ENCODE results near the gene NEK9. TPM values are rescaled to one million over a fixed set of nuclear protein-coding genes. Genes with fewer than 3 reads are reported as not detected.

The NEK9 gene
- total and polyA plus RNA-seq, 12 donors = 26.9 to 138 (median 110) TPM

DNA sequence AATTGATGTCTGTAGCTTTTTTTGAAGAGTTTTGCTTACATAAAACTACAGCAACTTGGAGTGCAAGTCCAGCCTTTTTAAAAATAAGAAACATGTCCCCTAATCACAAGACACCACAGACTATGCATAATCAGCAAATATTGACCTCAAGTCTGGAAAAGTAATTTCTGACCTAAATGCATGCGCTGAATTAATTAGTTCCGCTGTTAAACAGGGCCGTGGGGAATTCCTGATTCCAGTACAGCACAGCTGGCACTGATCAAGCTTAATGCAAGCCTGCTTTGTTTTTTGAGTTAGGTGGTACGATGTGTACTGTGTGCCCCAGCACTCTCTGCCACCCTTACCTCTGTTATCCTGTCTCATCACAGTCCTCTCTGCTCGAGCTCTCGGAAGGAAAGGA is 84.8 kb downstream of the NEK9 start:
- Histone ChIP-seq H3K4me1 (peaks cover 0 to 39% (median 19%) of the 10 kb centered on the region in 9 donors), H3K4me3 (no peak overlapping the region), H3K27ac (no peak overlapping the region), H3K36me3 (peaks cover 0 to 74% (median 9%) of the 10 kb centered on the region in 9 donors), H3K27me3 (no peaks in the 10 kb centered on the region), H3K9me3 (no peaks in the 10 kb centered on the region)
- ATAC-seq (no peak), DNase-seq (no peak)
- TF ChIP-seq, protein P1, sequence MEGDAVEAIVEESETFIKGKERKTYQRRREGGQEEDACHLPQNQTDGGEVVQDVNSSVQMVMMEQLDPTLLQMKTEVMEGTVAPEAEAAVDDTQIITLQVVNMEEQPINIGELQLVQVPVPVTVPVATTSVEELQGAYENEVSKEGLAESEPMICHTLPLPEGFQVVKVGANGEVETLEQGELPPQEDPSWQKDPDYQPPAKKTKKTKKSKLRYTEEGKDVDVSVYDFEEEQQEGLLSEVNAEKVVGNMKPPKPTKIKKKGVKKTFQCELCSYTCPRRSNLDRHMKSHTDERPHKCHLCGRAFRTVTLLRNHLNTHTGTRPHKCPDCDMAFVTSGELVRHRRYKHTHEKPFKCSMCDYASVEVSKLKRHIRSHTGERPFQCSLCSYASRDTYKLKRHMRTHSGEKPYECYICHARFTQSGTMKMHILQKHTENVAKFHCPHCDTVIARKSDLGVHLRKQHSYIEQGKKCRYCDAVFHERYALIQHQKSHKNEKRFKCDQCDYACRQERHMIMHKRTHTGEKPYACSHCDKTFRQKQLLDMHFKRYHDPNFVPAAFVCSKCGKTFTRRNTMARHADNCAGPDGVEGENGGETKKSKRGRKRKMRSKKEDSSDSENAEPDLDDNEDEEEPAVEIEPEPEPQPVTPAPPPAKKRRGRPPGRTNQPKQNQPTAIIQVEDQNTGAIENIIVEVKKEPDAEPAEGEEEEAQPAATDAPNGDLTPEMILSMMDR (IDR thresholded peaks at IDR 0.05) = no peak
- WGBS, 2 donors = 62 to 70% methylated on average over 6 of the region's 6 CpGs
- intact Hi-C loops (cut with DNase I) = no loop called here

DNA sequence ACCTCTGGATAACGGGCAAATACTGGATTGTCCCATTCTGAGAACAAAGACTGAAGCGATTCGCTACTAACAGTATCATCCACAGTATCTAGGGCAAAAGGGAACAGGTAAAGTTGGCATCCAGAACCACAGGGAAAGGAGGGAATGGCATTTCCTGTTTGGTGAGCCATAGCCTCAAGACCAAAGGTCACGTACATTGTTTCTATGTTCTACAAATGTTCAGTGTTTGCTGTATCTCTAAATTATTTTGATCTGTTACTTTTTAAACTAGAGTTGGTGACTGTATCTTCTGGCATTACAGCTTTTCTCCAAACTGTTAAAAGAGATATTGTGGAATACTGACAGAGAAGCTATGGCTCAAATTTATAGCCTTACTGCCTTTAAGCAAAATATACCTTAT is 85.2 kb downstream of the NEK9 start:
- Histone ChIP-seq H3K27me3 (no peaks in the 10 kb centered on the region), H3K9me3 (no peaks in the 10 kb centered on the region), H3K4me3 (no peak overlapping the region), H3K4me1 (peaks cover 0 to 37% (median 19%) of the 10 kb centered on the region in 9 donors), H3K36me3 (peaks cover 0 to 78% (median 9%) of the 10 kb centered on the region in 9 donors), H3K27ac (no peak overlapping the region)
- DNase-seq (no peak), ATAC-seq (no peak)
- 92 to 93% methylated on average over 4 of the region's 4 CpGs for WGBS, 2 donors
- TF ChIP-seq, protein P1 (IDR thresholded peaks at IDR 0.05) = no peak
- intact Hi-C loops (cut with DNase I) = no loop called here

DNA sequence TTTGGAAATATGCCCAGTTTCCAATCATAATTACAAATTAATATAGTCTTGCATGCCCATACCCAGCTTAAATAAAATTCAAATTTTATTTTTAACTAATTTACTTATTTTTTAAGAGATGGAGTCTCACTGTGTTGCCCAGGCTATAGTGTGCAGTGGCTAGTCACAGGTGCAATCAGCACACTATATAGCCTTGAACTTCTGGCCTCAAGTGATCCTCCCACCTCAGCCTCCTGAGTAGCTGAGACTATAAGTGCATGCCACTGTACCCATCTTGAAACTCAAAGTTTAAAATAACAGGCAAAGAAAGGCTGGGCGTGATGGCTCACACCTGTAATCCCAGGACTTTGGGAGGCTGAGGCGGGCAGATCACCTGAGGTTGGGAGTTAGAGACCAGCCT is 85.9 kb downstream of the NEK9 start:
- Histone ChIP-seq H3K4me1 (peaks cover 0 to 30% (median 18%) of the 10 kb centered on the region in 9 donors), H3K36me3 (peaks cover 0 to 85% (median 9%) of the 10 kb centered on the region in 9 donors), H3K9me3 (no peaks in the 10 kb centered on the region), H3K27ac (no peak overlapping the region), H3K4me3 (no peak overlapping the region), H3K27me3 (no peaks in the 10 kb centered on the region)
- WGBS, 2 donors = 96 to 100% methylated on average over 2 of the region's 2 CpGs
- TF ChIP-seq, protein P1 (IDR thresholded peaks at IDR 0.05) = no peak
- DNase-seq = no peak
- no peak for ATAC-seq
- intact Hi-C loops (cut with DNase I) = no loop called here

DNA sequence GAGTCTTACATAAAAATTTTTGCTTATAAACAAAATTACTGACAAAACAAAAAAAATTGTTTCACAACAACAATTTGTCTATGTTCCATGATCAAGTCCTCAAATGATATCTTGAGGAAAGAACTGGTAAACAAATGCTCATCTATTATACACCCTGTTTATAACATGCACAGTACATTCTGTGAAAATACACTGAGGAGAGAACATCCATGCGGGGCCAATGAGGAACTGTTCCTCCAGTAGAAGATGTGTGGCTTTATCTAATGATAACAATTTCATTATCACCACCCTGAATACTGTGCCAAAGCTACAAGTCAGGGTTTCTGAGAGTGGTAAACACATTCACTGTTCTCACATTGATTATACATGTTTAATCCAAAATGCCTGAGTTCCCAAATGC is 86.3 kb downstream of the NEK9 start:
- DNase-seq (no peak), ATAC-seq (no peak)
- 75 to 78% methylated on average over 1 of the region's 1 CpG for WGBS, 2 donors
- TF ChIP-seq, protein P1 (IDR thresholded peaks at IDR 0.05) = no peak
- no peaks in the 10 kb centered on the region for H3K27me3 ChIP-seq
- H3K9me3 ChIP-seq = no peaks in the 10 kb centered on the region
- H3K4me3 ChIP-seq = no peak overlapping the region
- H3K4me1 ChIP-seq = peaks cover 0 to 25% (median 15%) of the 10 kb centered on the region in 9 donors
- no peak overlapping the region for H3K27ac ChIP-seq
- H3K36me3 ChIP-seq = peaks cover 0 to 89% (median 13%) of the 10 kb centered on the region in 9 donors
- intact Hi-C loops (cut with DNase I) = no loop called here
